Liver (tissue), 3 donors: ENCODE data around the gene TRIM8.

Experiments
- EGR1 ChIP-seq, 2 donors: IDR thresholded peaks; 2 replicates each; pipeline ENCODE4 v1.6.1; 2016 to 2018; ENCODE audit warnings: antibody characterized with exemption in 2 of 2, low read depth in 2 of 2
- FOXA1 ChIP-seq: IDR thresholded peaks from 2 replicates; pipeline ENCODE4 v1.6.1; 2016; ENCODE audit warnings: antibody characterized with exemption
- JUND ChIP-seq, 2 donors: IDR thresholded peaks; 2 replicates each; pipeline ENCODE4 v1.6.1; 2016; ENCODE audit warnings: antibody characterized with exemption in 2 of 2
- NR2F2 ChIP-seq: IDR thresholded peaks from 2 replicates; pipeline ENCODE4 v1.6.1; 2016; ENCODE audit warnings: antibody characterized with exemption
- SP1 ChIP-seq: IDR thresholded peaks from 2 replicates; pipeline ENCODE4 v1.6.1; 2018; ENCODE audit warnings: antibody characterized with exemption, mild to moderate bottlenecking
- TAF1 ChIP-seq: conservative IDR thresholded peaks from 2 replicates; pipeline ENCODE4 v1.6.1; 2016; ENCODE audit warnings: antibody characterized with exemption, mild to moderate bottlenecking
- YY1 ChIP-seq: IDR thresholded peaks from 2 replicates; pipeline ENCODE4 v1.6.1; 2016; ENCODE audit warnings: antibody characterized with exemption, mild to moderate bottlenecking
- TF ChIP-seq, protein P1 (sequence below): fragments of 150-350 bp; IDR thresholded peaks from 2 replicates; pipeline ENCODE4 v1.5.1; 2017; ENCODE audit warnings: improper control_type of control experiment, low read depth, low read length; ENCODE audit not compliant: missing input control
- TF ChIP-seq, protein P2 (sequence below): IDR thresholded peaks from 2 replicates; pipeline ENCODE4 v1.6.1; 2016; ENCODE audit warnings: antibody characterized with exemption
- donor health status: healthy.
- donor health status: healthy.

DNA sequence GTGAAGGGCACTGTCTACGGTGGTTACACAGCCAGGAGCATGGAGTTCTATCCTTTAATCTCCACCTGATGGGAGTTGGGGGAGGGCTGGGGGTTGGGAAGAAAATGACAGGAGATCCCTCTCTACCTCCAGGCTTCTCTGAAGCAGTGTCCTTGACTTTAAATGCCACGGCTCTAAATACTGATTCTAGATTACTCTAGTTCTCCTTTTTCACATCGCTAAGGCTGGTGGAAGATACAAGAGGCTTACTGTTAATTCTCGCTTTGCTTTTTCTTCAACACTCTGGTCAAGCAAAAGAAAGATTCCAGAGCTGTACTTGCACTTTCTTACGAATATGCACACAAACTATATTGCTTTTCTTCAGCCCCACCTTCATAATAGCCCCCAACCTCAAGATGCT is 39.5 kb downstream of the TRIM8 start:
- TF ChIP-seq, protein P1, sequence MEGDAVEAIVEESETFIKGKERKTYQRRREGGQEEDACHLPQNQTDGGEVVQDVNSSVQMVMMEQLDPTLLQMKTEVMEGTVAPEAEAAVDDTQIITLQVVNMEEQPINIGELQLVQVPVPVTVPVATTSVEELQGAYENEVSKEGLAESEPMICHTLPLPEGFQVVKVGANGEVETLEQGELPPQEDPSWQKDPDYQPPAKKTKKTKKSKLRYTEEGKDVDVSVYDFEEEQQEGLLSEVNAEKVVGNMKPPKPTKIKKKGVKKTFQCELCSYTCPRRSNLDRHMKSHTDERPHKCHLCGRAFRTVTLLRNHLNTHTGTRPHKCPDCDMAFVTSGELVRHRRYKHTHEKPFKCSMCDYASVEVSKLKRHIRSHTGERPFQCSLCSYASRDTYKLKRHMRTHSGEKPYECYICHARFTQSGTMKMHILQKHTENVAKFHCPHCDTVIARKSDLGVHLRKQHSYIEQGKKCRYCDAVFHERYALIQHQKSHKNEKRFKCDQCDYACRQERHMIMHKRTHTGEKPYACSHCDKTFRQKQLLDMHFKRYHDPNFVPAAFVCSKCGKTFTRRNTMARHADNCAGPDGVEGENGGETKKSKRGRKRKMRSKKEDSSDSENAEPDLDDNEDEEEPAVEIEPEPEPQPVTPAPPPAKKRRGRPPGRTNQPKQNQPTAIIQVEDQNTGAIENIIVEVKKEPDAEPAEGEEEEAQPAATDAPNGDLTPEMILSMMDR = no peak
- TF ChIP-seq, protein P2, sequence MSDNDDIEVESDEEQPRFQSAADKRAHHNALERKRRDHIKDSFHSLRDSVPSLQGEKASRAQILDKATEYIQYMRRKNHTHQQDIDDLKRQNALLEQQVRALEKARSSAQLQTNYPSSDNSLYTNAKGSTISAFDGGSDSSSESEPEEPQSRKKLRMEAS = no peak
- TF ChIP-seq TAF1 (no peak), JUND (IDR thresholded peaks at IDR 0.05) (no peak), YY1 (no peak), EGR1 (IDR thresholded peaks at IDR 0.05; ENCODE audit: low read depth in 2 of 2) (no peak), FOXA1 (no peak), NR2F2 (no peak), SP1 (no peak)
